B cell (primary cell): ENCODE data around the gene NPHP4. TPM values are rescaled to one million over a fixed set of nuclear protein-coding genes. Genes with fewer than 3 reads are reported as not detected.

Source experiments
- ATAC-seq: fragments of 200-7000 bp; cut with Tn5 transposase; one replicate; pipeline ENCODE4 v1.10.0; 2021; ENCODE audit warnings: low read depth, mild to moderate bottlenecking, moderate number of reproducible peaks, moderate library complexity
- CTCF ChIA-PET: fragments of 350-600 bp; sonication (Branson Sonifier 250); formaldehyde crosslinking; loops from one replicate; lab custom pipeline; 2021; ENCODE audit warnings: antibody characterized with exemption, inconsistent platforms; lab: Charles Lee
- POLR2A ChIA-PET: fragments of 350-600 bp; sonication (Branson Sonifier 250); formaldehyde crosslinking; loops from one replicate; lab custom pipeline; 2021; ENCODE audit warnings: antibody characterized with exemption; lab: Charles Lee
- DNase-seq: peaks from one replicate; pipeline ENCODE4 v3.0.0; 2013
- H2AFZ ChIP-seq: 2 replicates; pipeline ENCODE4 v1.6.1; 2012; ENCODE audit warnings: mild to moderate bottlenecking, low read depth, low read length; ENCODE audit not compliant: insufficient read depth, poor library complexity, severe bottlenecking
- H3K27ac ChIP-seq, 2 donors: 1 replicate in 1 of 2; 2 replicates in 1 of 2; pipeline ENCODE4 v1.5.1; 2012 to 2013; ENCODE audit warnings: low read length in 2 of 2, mild to moderate bottlenecking in 2 of 2, moderate library complexity in 1 of 2
- H3K27me3 ChIP-seq, 4 experiments: fragments of 200-600 bp in 1 of 4; sonication (generic) in 1 of 4; replicated peaks in 1 of 4; 1 replicate in 2 of 4; 2 replicates in 2 of 4; pipeline versions ENCODE4 v1.6.1 to v1.7.0; 2013 to 2016; ENCODE audit warnings: low read length in 3 of 4, mild to moderate bottlenecking in 2 of 4, mixed read lengths in 1 of 4, moderate library complexity in 1 of 4; ENCODE audit not compliant: insufficient read depth in 4 of 4, control insufficient read depth in 3 of 4; ENCODE audit errors: control extremely low read depth in 1 of 4
- H3K36me3 ChIP-seq, 2 experiments: replicated peaks in 1 of 2; 1 replicate in 1 of 2; 2 replicates in 1 of 2; pipeline versions ENCODE4 v1.6.1 to v1.7.1; 2013; ENCODE audit warnings: low read length in 1 of 2; ENCODE audit not compliant: insufficient read depth in 2 of 2, control insufficient read depth in 1 of 2; ENCODE audit errors: control extremely low read depth in 1 of 2, extremely low read depth in 1 of 2
- H3K4me1 ChIP-seq, 2 donors: fragments of 200-600 bp in 1 of 2; sonication (generic) in 1 of 2; 1 replicate in 1 of 2; 2 replicates in 1 of 2; pipeline versions ENCODE4 v1.5.1 to v1.6.1; 2013 to 2017; ENCODE audit warnings: low read length in 2 of 2; ENCODE audit not compliant: control insufficient read depth in 2 of 2, insufficient read depth in 2 of 2
- H3K4me2 ChIP-seq: replicated peaks from 2 replicates; pipeline ENCODE3; 2012; ENCODE audit warnings: mild to moderate bottlenecking, low read depth, low read length; ENCODE audit not compliant: poor library complexity, severe bottlenecking
- H3K4me3 ChIP-seq, 5 experiments: fragments of 200-600 bp in 1 of 5; sonication (generic) in 1 of 5; 1 replicate in 3 of 5; 2 replicates in 2 of 5; pipeline versions ENCODE4 v1.5.1 to v1.7.0; 2011 to 2016; ENCODE audit warnings: low read length in 4 of 5, mild to moderate bottlenecking in 4 of 5, low read depth in 2 of 5, control low read depth in 1 of 5, moderate library complexity in 1 of 5; ENCODE audit not compliant: insufficient read depth in 1 of 5; ENCODE audit errors: control extremely low read depth in 1 of 5, extremely low read depth in 1 of 5
- H3K79me2 ChIP-seq: fragments of 200-600 bp; sonication (generic); one replicate; pipeline ENCODE4 v1.6.0; 2016; ENCODE audit warnings: low read length; ENCODE audit not compliant: control insufficient read depth, insufficient read depth
- H3K9ac ChIP-seq: fragments of 200-600 bp; sonication (generic); 2 replicates; pipeline ENCODE4 v1.6.1; 2017; ENCODE audit warnings: mild to moderate bottlenecking, low read length, moderate library complexity
- H3K9me3 ChIP-seq, 3 donors: one replicate each; pipeline versions ENCODE4 v1.6.1 to v1.7.1; 2013; ENCODE audit warnings: low read length in 2 of 3; ENCODE audit not compliant: control insufficient read depth in 2 of 3, insufficient read depth in 1 of 3; ENCODE audit errors: control extremely low read depth in 1 of 3
- H4K20me1 ChIP-seq: 2 replicates; pipeline ENCODE4 v1.6.0; 2012; ENCODE audit warnings: mild to moderate bottlenecking, low read length; ENCODE audit not compliant: insufficient read depth, control insufficient read depth, poor library complexity, severe bottlenecking
- H3K27ac Mint-ChIP-seq: one replicate; pipeline ENCODE4 v1.8.0; 2021; ENCODE audit warnings: mixed read lengths
- H3K27me3 Mint-ChIP-seq: one replicate; pipeline ENCODE4 v1.8.0; 2021; ENCODE audit warnings: mixed read lengths
- H3K4me1 Mint-ChIP-seq: one replicate; pipeline ENCODE4 v1.8.0; 2021; ENCODE audit warnings: mixed read lengths
- H3K4me3 Mint-ChIP-seq: one replicate; pipeline ENCODE4 v1.8.0; 2021; ENCODE audit warnings: mixed read lengths
- H3K9me3 Mint-ChIP-seq: one replicate; pipeline ENCODE4 v1.8.0; 2022; ENCODE audit warnings: mixed read lengths; ENCODE audit not compliant: insufficient read depth
- CTCF ChIP-seq: fragments of 200-600 bp; IDR thresholded peaks from one replicate; pipeline ENCODE4 v1.8.0; 2022; ENCODE audit warnings: antibody characterized with exemption, mild to moderate bottlenecking
- EZH2 ChIP-seq: IDR thresholded peaks from 2 replicates; pipeline ENCODE4 v1.6.1; 2012; ENCODE audit warnings: borderline replicate concordance, low read depth, mild to moderate bottlenecking, moderate library complexity, low read length; ENCODE audit not compliant: insufficient read depth, poor library complexity, severe bottlenecking
- WGBS: methylation state at CpG from one replicate; pipeline ENCODE4 v1.1.5; 2013; ENCODE audit warnings: missing lambda C conversion rate; ENCODE audit not compliant: insufficient coverage; 5-methylcytosine and 5-hydroxymethylcytosine counted together
- intact Hi-C: fragments of 100-400 bp; cut with micrococcal nuclease; formaldehyde crosslinking; loops from one replicate; pipeline ENCODE4 v1.10.0; 2022
- polyA plus RNA-seq: library from polyadenylated mRNA; depleted of rRNA; stranded (reverse); fragments of >200 nt; gene quantifications from 2 replicates; pipeline ENCODE4 v1.2.3, GENCODE V29; 2012
- total RNA-seq, 2 donors: library from RNA; stranded (reverse); fragments of 120-200 nt in 1 of 2; gene quantifications; 1 replicate in 1 of 2; 2 replicates in 1 of 2; pipeline versions ENCODE4 v1.2.3 to v1.2.4, GENCODE V29; 2013 to 2022

NPHP4 gene
- total and polyA plus RNA-seq, 2 donors (not counting 1 experiment from before 2014, with no cell fraction given): 6.5 to 14.8 TPM

GRCh38 chr1:5837976-5838653, 154.1 kb downstream of the NPHP4 start:
- CTCF ChIA-PET: no interaction called here

More at GRCh38 chr1:5837976-5838653, 154.1 kb downstream of the NPHP4 start:
- no peak for DNase-seq
- H3K9me3 Mint-ChIP-seq: no peaks in the 10 kb centered on the region
- H3K4me2 ChIP-seq: no peak overlapping the region
- no peak overlapping the region for H3K4me3 ChIP-seq
- H3K36me3 ChIP-seq: no peaks in the 10 kb centered on the region
- peaks cover 0 to 4% (median 0%) of the 10 kb centered on the region in 3 donors for H3K9me3 ChIP-seq
- H3K9ac ChIP-seq: no peak overlapping the region
- no peak overlapping the region for H3K4me3 Mint-ChIP-seq
- intact Hi-C loops: no loop called here
- no peak for TF ChIP-seq CTCF
- TF ChIP-seq EZH2: no peak
- no peaks in the 10 kb centered on the region for H3K27me3 ChIP-seq
- H3K4me1 Mint-ChIP-seq: no peaks in the 10 kb centered on the region
- 88% methylated on average over 8 of the region's 19 CpGs for WGBS
- POLR2A ChIA-PET: no interaction called here
- no peaks in the 10 kb centered on the region for H3K4me1 ChIP-seq
- no peaks in the 10 kb centered on the region for H4K20me1 ChIP-seq
- no peak overlapping the region for H3K27ac Mint-ChIP-seq
- H3K27me3 Mint-ChIP-seq: peaks cover 6% of the 10 kb centered on the region
- no peak for ATAC-seq
- H3K79me2 ChIP-seq: no peaks in the 10 kb centered on the region
- no peak overlapping the region for H3K27ac ChIP-seq
- H2AFZ ChIP-seq: no peak overlapping the region
